Stimulated activated naive B cell treated with anti-CD40 and anti-IgM and Interleukin-4, amounts not matched to agents 10 μg/mL and 1 μg/mL and 100 μg/mL, for 72 hours (primary cell): ENCODE results near the gene ARL6IP5.

Source experiments
- ATAC-seq, 2 donors: fragments of 150-1000 bp; cut with Tn5 transposase; replicated peaks; 2 replicates each; pipeline ENCODE4 v1.10.0; 2021; ENCODE audit warnings: moderate library complexity in 1 of 2
- DNase-seq: peaks from one replicate; pipeline ENCODE4 v3.0.0; 2021
- H3K27ac Mint-ChIP-seq: one replicate; pipeline ENCODE4 v1.8.0; 2022; ENCODE audit warnings: mild to moderate bottlenecking, mixed read lengths
- H3K27me3 Mint-ChIP-seq, 2 donors: one replicate each; pipeline ENCODE4 v1.8.0; 2022; ENCODE audit warnings: mixed read lengths in 2 of 2
- H3K36me3 Mint-ChIP-seq, 2 donors: one replicate each; pipeline ENCODE4 v1.8.0; 2022; ENCODE audit warnings: mixed read lengths in 2 of 2, mild to moderate bottlenecking in 1 of 2
- H3K4me1 Mint-ChIP-seq, 2 donors: one replicate each; pipeline ENCODE4 v1.8.0; 2022; ENCODE audit warnings: mixed read lengths in 2 of 2, mild to moderate bottlenecking in 1 of 2
- H3K4me3 Mint-ChIP-seq, 2 donors: one replicate each; pipeline ENCODE4 v1.8.0; 2022; ENCODE audit warnings: mild to moderate bottlenecking in 2 of 2, mixed read lengths in 2 of 2, moderate library complexity in 1 of 2
- H3K9me3 Mint-ChIP-seq, 2 donors: one replicate each; pipeline ENCODE4 v1.8.0; 2022; ENCODE audit warnings: mixed read lengths in 2 of 2, mild to moderate bottlenecking in 1 of 2

ARL6IP5 gene, protein sequence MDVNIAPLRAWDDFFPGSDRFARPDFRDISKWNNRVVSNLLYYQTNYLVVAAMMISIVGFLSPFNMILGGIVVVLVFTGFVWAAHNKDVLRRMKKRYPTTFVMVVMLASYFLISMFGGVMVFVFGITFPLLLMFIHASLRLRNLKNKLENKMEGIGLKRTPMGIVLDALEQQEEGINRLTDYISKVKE

GRCh38 chr3:69084326-69085167 is at the start of gene ARL6IP5:
Gene ARL6IP5 (plus strand): TSS chr3:69084937. CDS start chr3:69085048, 111 bp downstream.
- Mint-ChIP-seq H3K36me3 (peaks cover 10 to 12% of the 10 kb centered on the region in 2 donors), H3K9me3 (no peaks in the 10 kb centered on the region), H3K4me1 (peaks cover 25 to 56% of the 10 kb centered on the region in 2 donors), H3K27ac (peak within 1 kb of the TSS; percentile 93), H3K27me3 (no peaks in the 10 kb centered on the region), H3K4me3 (peak within 1 kb of the TSS; percentile 92 to 98)
- DNase-seq = peak; percentile 92
- ATAC-seq = peak; percentile 70 to 79

DNA sequence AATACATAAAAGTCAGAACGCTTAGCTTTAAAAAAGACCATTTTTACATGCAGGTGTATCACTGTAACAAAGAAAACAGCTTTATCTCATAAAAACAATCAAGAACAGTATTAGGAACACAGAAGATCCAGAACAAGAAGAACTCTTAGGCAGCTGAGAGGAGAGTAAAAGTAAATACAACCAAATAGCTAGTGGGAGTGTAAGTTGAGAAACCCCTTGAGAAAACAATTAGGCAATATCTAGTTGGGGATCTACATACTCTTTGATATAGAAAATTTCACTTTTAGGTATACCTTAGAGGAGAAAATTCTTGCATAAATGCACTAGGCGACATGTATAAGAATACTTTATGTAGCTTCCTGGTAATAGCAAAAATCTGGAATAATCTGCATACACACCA is 40.1 kb upstream of the ARL6IP5 start:
- H3K9me3 Mint-ChIP-seq = no peaks in the 10 kb centered on the region
- H3K27me3 Mint-ChIP-seq = no peaks in the 10 kb centered on the region
- H3K4me1 Mint-ChIP-seq = peaks cover 14 to 17% of the 10 kb centered on the region in 2 donors
- no peak overlapping the region for H3K4me3 Mint-ChIP-seq
- ATAC-seq = no peak
- H3K36me3 Mint-ChIP-seq = peaks cover 31 to 41% of the 10 kb centered on the region in 2 donors
- DNase-seq = no peak
- no peak overlapping the region for H3K27ac Mint-ChIP-seq

DNA sequence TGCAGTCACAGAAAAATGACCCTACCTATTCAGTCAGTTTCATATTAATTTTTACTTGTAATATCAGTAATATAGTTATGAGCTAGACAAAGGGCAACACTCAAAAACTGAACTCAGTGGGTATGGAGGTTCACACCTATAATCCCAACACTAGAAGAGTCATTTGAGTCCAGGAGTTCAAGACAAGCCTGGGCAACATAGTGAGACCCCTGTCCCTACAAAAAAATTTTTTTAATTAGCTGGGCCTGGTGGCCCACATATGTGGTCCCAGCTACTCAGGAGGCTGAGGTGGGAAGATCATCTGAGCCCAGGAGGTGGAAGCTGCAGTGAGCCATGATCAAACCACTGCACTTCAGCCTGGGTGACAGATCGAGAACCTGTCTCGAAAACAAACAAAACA is 35.7 kb upstream of the ARL6IP5 start:
- no peaks in the 10 kb centered on the region for H3K27me3 Mint-ChIP-seq
- ATAC-seq (no peak), DNase-seq (no peak)
- H3K36me3 Mint-ChIP-seq = peaks cover 24 to 36% of the 10 kb centered on the region in 2 donors
- no peak overlapping the region for H3K4me3 Mint-ChIP-seq
- H3K9me3 Mint-ChIP-seq = no peaks in the 10 kb centered on the region
- peaks cover 26 to 34% of the 10 kb centered on the region in 2 donors for H3K4me1 Mint-ChIP-seq
- H3K27ac Mint-ChIP-seq = no peak overlapping the region

GRCh38 chr3:69051756-69052471 is 32.8 kb upstream of the ARL6IP5 start, which contains the start of gene TMF1:
Gene TMF1 (minus strand): TSS chr3:69052333. CDS start chr3:69052086, 247 bp downstream.
- DNase-seq (peak; percentile 95), ATAC-seq (peak; percentile 95 to 97)
- Mint-ChIP-seq H3K36me3 (peaks cover 23 to 32% of the 10 kb centered on the region in 2 donors), H3K9me3 (no peaks in the 10 kb centered on the region), H3K27me3 (no peaks in the 10 kb centered on the region), H3K4me3 (peak within 1 kb of the TSS; percentile 98 to 99), H3K4me1 (peaks cover 26 to 34% of the 10 kb centered on the region in 2 donors), H3K27ac (peak within 1 kb of the TSS; percentile 99)

GRCh38 chr3:69052472-69052898 is 32.3 kb upstream of the ARL6IP5 start:
- ATAC-seq = peak in 1 of 2 donors; percentile 1
- peak overlapping the region; percentile 98 to 99 for H3K4me3 Mint-ChIP-seq
- DNase-seq = no peak
- H3K27me3 Mint-ChIP-seq = no peaks in the 10 kb centered on the region
- H3K9me3 Mint-ChIP-seq = no peaks in the 10 kb centered on the region
- peaks cover 22 to 29% of the 10 kb centered on the region in 2 donors for H3K4me1 Mint-ChIP-seq
- peak overlapping the region; percentile 99 for H3K27ac Mint-ChIP-seq
- H3K36me3 Mint-ChIP-seq = peaks cover 20 to 28% of the 10 kb centered on the region in 2 donors

GRCh38 chr3:69058180-69058946 is 26.4 kb upstream of the ARL6IP5 start:
- H3K9me3 Mint-ChIP-seq = peaks cover 0 to 4% of the 10 kb centered on the region in 2 donors
- peaks cover 17 to 19% of the 10 kb centered on the region in 2 donors for H3K4me1 Mint-ChIP-seq
- peak overlapping the region; percentile 4 to 19 for H3K4me3 Mint-ChIP-seq
- DNase-seq (no peak), ATAC-seq (peak; percentile 100)
- H3K27ac Mint-ChIP-seq = peak overlapping the region; percentile 94
- peaks cover 33% of the 10 kb centered on the region in 2 donors for H3K36me3 Mint-ChIP-seq
- H3K27me3 Mint-ChIP-seq = no peaks in the 10 kb centered on the region

DNA sequence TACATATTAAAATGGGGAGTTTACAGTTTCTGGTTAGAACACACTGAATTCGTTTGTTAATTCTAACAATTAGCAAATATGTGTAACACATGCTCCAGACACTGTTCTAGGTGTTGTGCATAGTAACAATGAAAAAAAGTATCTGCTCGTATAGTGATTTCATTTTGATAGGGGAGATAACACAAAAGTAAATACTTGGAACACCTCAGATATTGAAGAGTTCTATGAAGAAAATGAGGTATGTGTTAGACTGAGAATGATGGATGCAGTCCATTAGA is 25.9 kb upstream of the ARL6IP5 start:
- H3K9me3 Mint-ChIP-seq = peaks cover 0 to 4% of the 10 kb centered on the region in 2 donors
- H3K27ac Mint-ChIP-seq = peak overlapping the region; percentile 94
- ATAC-seq (no peak), DNase-seq (no peak)
- peaks cover 35 to 37% of the 10 kb centered on the region in 2 donors for H3K36me3 Mint-ChIP-seq
- H3K4me1 Mint-ChIP-seq = peaks cover 17 to 19% of the 10 kb centered on the region in 2 donors
- no peaks in the 10 kb centered on the region for H3K27me3 Mint-ChIP-seq
- H3K4me3 Mint-ChIP-seq = peak overlapping the region in 1 of 2 donors; percentile 4

- H3K27ac Mint-ChIP-seq = peak overlapping the region; percentile 94
- ATAC-seq (no peak), DNase-seq (no peak)
- H3K27me3 Mint-ChIP-seq = no peaks in the 10 kb centered on the region
- peaks cover 17 to 19% of the 10 kb centered on the region in 2 donors for H3K4me1 Mint-ChIP-seq
- H3K4me3 Mint-ChIP-seq = no peak overlapping the region
- peaks cover 0 to 4% of the 10 kb centered on the region in 2 donors for H3K9me3 Mint-ChIP-seq
- H3K36me3 Mint-ChIP-seq = peaks cover 35 to 40% of the 10 kb centered on the region in 2 donors
These were observed 25.0 kb upstream of the ARL6IP5 start for GRCh38 chr3:69059688-69060087.

DNA sequence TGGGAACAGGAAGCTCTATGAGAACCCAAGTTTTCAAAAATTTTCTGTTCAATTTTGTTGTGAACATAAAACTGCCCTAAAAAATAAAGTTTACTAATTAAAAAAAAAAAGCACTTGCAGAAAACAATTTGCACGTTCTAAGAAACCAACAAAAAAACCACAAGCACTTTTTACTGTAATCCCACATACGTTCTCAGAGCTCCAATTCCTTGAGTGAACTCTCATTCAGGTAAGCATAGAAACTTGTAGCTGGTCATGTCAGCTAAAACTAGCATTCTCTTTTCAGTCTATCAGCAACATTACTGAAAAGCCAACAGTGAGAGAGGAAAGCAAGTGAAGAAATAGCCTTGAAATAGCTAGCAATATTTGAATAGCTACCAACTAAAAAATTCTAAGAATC is 21.1 kb upstream of the ARL6IP5 start:
- no peak overlapping the region for H3K27ac Mint-ChIP-seq
- no peak for ATAC-seq
- H3K9me3 Mint-ChIP-seq = peaks cover 0 to 4% of the 10 kb centered on the region in 2 donors
- H3K4me1 Mint-ChIP-seq = peaks cover 12% of the 10 kb centered on the region in 2 donors
- no peak overlapping the region for H3K4me3 Mint-ChIP-seq
- peaks cover 32 to 35% of the 10 kb centered on the region in 2 donors for H3K36me3 Mint-ChIP-seq
- no peak for DNase-seq
- H3K27me3 Mint-ChIP-seq = no peaks in the 10 kb centered on the region

DNA sequence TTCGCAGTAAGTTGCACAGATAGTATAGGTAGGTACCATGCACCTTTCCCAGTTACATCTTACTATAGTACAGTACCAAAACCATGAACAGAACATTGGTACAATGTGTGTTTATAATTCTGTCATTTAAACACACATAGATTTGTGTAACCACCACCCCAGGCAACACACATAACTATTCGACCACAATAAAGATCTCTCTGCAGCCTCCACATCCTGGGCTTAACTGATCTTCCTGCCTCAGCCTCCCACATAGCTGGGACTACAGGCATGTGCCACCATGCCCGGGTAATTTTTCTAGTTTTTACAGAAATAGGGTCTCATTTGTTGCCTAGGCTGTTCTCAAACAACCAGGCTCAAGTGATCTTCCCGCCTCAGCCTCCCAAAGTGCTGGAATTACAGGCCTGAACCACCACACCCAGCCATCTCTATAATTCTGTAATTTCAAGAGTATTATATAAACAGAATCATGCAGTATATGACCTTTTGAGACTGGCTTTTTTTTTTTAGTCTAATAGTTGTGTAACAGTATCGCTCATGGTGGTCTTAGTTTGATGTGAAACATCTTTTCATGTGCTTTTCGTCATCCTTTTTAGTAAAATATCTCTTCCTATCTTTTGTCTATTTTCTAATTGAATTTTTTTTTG is 19.3 kb upstream of the ARL6IP5 start:
- Mint-ChIP-seq H3K36me3 (peaks cover 17 to 19% of the 10 kb centered on the region in 2 donors), H3K4me1 (peaks cover 0 to 2% of the 10 kb centered on the region in 2 donors)

GRCh38 chr3:69066121-69066520 is 18.6 kb upstream of the ARL6IP5 start:
- no peaks in the 10 kb centered on the region for H3K27me3 Mint-ChIP-seq
- H3K9me3 Mint-ChIP-seq = no peaks in the 10 kb centered on the region
- DNase-seq = no peak
- H3K36me3 Mint-ChIP-seq = peaks cover 17 to 20% of the 10 kb centered on the region in 2 donors
- ATAC-seq = no peak
- H3K27ac Mint-ChIP-seq = no peak overlapping the region
- peaks cover 4 to 8% of the 10 kb centered on the region in 2 donors for H3K4me1 Mint-ChIP-seq
- no peak overlapping the region for H3K4me3 Mint-ChIP-seq

More for the DNA sequence above, 19.3 kb upstream of the ARL6IP5 start:
- DNase-seq = no peak
- H3K27ac Mint-ChIP-seq = no peak overlapping the region
- no peaks in the 10 kb centered on the region for H3K27me3 Mint-ChIP-seq
- H3K9me3 Mint-ChIP-seq = peaks cover 0 to 1% of the 10 kb centered on the region in 2 donors
- ATAC-seq = no peak
- H3K4me3 Mint-ChIP-seq = no peak overlapping the region

DNA sequence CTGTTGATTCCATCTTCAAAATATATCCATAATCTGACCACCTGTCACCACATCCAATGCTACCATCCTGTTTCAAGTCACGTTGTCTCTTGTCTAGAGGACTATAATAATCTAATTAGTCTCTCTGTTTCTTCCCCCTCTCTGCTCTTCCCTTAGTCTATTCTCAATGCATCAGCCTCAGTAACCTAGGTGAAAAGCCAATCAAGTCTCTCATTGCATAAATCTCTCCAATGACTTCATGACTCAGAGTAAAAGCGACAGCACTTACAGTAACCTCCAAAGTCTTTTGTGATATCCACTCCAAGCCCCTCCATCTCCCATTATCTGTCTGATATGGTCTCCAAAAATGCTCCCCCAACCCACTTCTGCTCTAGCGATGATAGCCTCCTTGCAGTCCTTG is 11.8 kb upstream of the ARL6IP5 start:
- H3K9me3 Mint-ChIP-seq = no peaks in the 10 kb centered on the region
- DNase-seq = no peak
- H3K4me3 Mint-ChIP-seq = no peak overlapping the region
- no peak for ATAC-seq
- no peaks in the 10 kb centered on the region for H3K27me3 Mint-ChIP-seq
- no peak overlapping the region for H3K27ac Mint-ChIP-seq
- peaks cover 28 to 29% of the 10 kb centered on the region in 2 donors for H3K36me3 Mint-ChIP-seq
- H3K4me1 Mint-ChIP-seq = peaks cover 23 to 33% of the 10 kb centered on the region in 2 donors
